C4-2B (cell line): Measurements from ENCODE around the gene SASH1.
"Not testable (repeated sequence)": the region's sequence is repeated elsewhere in the genome, so short reads cannot be mapped to it uniquely, and the experiment has no call there.

Source experiments
- CTCF ChIP-seq: fragments of 450-650 bp; conservative IDR thresholded peaks from 2 replicates; pipeline ENCODE4 v1.5.1; 2017; ENCODE audit warnings: mild to moderate bottlenecking
- ZFX ChIP-seq: fragments of 450-650 bp; IDR thresholded peaks from 2 replicates; pipeline ENCODE4 v1.6.1; 2017

- TF ChIP-seq CTCF, ZFX: not testable (repeated sequence)
Measured at GRCh38 chr6:148382051-148382450, 39.4 kb downstream of the SASH1 start.
